ENCODE measurements around the gene PDXP. TPM values are rescaled to one million over a fixed set of nuclear protein-coding genes. Genes with fewer than 3 reads are reported as not detected.

PDXP gene
- total and polyA plus RNA-seq, 9 of the 15 experiments (the other 6 are each of a cell fraction or from before 2014, with no cell fraction given), result 7.9 to 54.2 (median 38.8) TPM

DNA sequence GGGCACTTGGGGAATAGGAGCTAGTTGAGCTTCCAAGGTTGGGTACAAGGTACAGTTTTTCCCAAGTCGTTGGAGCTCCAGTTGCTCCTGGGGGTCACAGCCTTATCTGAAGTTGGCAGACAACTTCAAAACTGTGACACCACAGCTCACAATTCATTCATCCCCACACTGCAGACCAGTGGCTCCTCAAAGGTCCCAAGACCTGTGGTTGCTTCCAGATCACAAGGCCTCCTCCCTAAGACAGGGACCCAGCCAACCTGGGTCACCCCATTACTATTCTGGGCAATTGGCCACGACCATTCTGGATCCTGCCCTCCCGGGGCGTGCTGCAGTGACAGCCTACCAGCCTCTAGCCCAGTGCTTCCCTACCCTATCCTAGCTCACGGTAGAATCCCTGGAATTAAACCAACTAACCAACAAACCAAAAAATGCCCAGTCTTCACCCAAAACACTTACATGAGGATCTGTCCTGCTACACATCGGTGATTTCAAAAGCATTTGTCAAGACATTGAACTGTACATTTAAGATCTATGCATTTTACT is 862 bp upstream of the PDXP start (continued):
- TF ChIP-seq ZNF584 (CRISPR knock-in tag; IDR thresholded peaks at IDR 0.05; ENCODE audit: low read depth), result no peak
- TF ChIP-seq RFX5 (IDR thresholded peaks at IDR 0.05; ENCODE audit: low read depth, low read length), result no peak
- no peak for TF ChIP-seq RAD21 (CRISPR knock-in tag; conservative IDR thresholded peaks at IDR 0.05 in 1 of 2, IDR thresholded peaks at IDR 0.05 in 1 of 2)

DNA sequence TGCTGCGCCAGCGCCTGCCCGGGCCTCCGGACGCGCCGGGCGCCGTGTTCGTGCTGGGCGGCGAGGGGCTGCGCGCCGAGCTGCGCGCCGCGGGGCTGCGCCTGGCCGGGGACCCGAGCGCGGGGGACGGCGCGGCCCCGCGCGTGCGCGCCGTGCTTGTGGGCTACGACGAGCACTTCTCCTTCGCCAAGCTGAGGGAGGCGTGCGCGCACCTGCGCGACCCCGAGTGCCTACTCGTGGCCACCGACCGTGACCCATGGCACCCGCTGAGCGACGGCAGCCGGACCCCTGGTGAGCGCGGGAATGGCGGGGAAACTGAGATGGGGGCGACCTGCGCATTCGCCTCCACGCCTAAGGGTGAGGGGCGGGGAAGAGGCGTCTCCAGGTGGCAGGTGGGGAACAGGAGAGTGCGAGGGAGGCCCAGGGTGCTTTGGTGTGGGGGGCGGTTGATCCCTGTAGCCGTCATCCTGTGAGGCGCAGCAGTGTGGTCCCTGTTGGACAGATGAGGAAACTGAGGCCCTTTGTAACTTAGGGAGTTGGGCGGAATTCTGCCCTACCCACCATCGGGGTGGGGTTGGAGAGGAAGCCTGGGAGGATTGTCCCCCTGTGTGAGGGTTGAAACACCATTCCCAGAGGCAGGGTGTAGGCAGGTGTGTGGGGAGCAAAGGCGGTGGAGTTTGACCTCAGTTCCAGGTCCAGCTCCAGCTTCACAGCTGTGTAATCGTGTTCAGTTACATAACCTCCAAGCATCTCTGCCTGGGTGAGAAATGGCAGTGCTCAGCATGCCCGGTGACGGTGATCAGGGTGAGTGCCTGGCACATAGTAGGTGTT is 758 bp downstream of the PDXP start:
- FAIRE-seq (no peak), DNase-seq (ENCODE audit: extremely low read depth in 1 of 4, low spot score in 3 of 4) (peak in 3 of 4 experiments; percentile 38 to 55 (median 50)), ATAC-seq (no peak)
- no peak overlapping the region for H2AFZ ChIP-seq (ENCODE audit: low read depth, low read length)
- peaks cover 4% of the 10 kb centered on the region for H3K9me1 ChIP-seq (ENCODE audit: control insufficient read depth, insufficient read depth, low read length)
- peak overlapping the region; percentile 63 for H3K4me3 ChIP-seq
- peaks cover 55% of the 10 kb centered on the region for H3K79me2 ChIP-seq (ENCODE audit: control insufficient read depth, insufficient read depth, low read length)
- under 1% methylated on average over 48 of the region's 68 CpGs for WGBS (ENCODE audit: insufficient coverage, low coverage, missing lambda C conversion rate)
- H3K4me2 ChIP-seq (ENCODE audit: insufficient read depth, low read length), result peak overlapping the region; percentile 92
- BruUV-seq (replicated peaks), result TSS peak; percentile 67
- no peaks in the 10 kb centered on the region for H3K27me3 ChIP-seq (ENCODE audit: control insufficient read depth in 2 of 2, insufficient read depth in 2 of 2, low read length in 2 of 2)
- intact Hi-C loops (cut with micrococcal nuclease) (no loop called here), in situ Hi-C loops (cut with MboI) (no loop called here)
- peak overlapping the region; percentile 88 for H3K27ac ChIP-seq (ENCODE audit: extremely low read depth, low read depth, low read length)
- H3K36me3 ChIP-seq (ENCODE audit: control insufficient read depth, insufficient read depth, low read length), result peaks cover 34% of the 10 kb centered on the region; the same call in 2 of the 3 replicates
- peaks cover 20 to 27% of the 10 kb centered on the region in 2 experiments for H3K4me1 ChIP-seq (replicated peaks in 1 of 2; ENCODE audit: control insufficient read depth in 2 of 2, insufficient read depth in 2 of 2, low read length in 2 of 2)
- ChIA-PET CTCF (ENCODE audit: low intra/inter-chr PET ratio) (no interaction called here), POLR2A (interaction anchor here (0.7 to 1.7 kb wide), 7 partner anchors 14 to 117 kb away, joined by 3 to 12 read pairs (median 3); partner anchors contain the start of genes GGA1 and LGALS1)
- peaks cover 17% of the 10 kb centered on the region for H4K20me1 ChIP-seq (replicated peaks; ENCODE audit: control insufficient read depth, insufficient read depth, low read length)
- peak overlapping the region; percentile 85 to 97 for H3K9ac ChIP-seq (ENCODE audit: insufficient read depth in 1 of 2, low read depth in 2 of 2, low read length in 2 of 2)
- no peaks in the 10 kb centered on the region for H3K9me3 ChIP-seq (replicated peaks; ENCODE audit: control insufficient read depth, insufficient read depth, low read depth, low read length)
- no peak for TF ChIP-seq HMG20B (CRISPR knock-in tag; IDR thresholded peaks at IDR 0.05)
- TF ChIP-seq, protein P1, sequence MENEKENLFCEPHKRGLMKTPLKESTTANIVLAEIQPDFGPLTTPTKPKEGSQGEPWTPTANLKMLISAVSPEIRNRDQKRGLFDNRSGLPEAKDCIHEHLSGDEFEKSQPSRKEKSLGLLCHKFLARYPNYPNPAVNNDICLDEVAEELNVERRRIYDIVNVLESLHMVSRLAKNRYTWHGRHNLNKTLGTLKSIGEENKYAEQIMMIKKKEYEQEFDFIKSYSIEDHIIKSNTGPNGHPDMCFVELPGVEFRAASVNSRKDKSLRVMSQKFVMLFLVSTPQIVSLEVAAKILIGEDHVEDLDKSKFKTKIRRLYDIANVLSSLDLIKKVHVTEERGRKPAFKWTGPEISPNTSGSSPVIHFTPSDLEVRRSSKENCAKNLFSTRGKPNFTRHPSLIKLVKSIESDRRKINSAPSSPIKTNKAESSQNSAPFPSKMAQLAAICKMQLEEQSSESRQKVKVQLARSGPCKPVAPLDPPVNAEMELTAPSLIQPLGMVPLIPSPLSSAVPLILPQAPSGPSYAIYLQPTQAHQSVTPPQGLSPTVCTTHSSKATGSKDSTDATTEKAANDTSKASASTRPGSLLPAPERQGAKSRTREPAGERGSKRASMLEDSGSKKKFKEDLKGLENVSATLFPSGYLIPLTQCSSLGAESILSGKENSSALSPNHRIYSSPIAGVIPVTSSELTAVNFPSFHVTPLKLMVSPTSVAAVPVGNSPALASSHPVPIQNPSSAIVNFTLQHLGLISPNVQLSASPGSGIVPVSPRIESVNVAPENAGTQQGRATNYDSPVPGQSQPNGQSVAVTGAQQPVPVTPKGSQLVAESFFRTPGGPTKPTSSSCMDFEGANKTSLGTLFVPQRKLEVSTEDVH (IDR thresholded peaks at IDR 0.05; ENCODE audit: low read depth, partially characterized antibody), result no peak
- TF ChIP-seq ZKSCAN1 (IDR thresholded peaks at IDR 0.05; ENCODE audit: low read depth, low read length), result peak; percentile 93
- 0 out of 2 replicates have a peak, but pooled peaks have one; percentile 9 for TF ChIP-seq RBFOX2 (IDR thresholded peaks at IDR 0.05; ENCODE audit: low read depth, low read length)
- TF ChIP-seq HCFC1 (IDR thresholded peaks at IDR 0.05; ENCODE audit: low read depth, low read length), result no peak
- TF ChIP-seq TAF15 (IDR thresholded peaks at IDR 0.05; ENCODE audit: low read depth, low read length), result no peak
- TF ChIP-seq, protein P2, sequence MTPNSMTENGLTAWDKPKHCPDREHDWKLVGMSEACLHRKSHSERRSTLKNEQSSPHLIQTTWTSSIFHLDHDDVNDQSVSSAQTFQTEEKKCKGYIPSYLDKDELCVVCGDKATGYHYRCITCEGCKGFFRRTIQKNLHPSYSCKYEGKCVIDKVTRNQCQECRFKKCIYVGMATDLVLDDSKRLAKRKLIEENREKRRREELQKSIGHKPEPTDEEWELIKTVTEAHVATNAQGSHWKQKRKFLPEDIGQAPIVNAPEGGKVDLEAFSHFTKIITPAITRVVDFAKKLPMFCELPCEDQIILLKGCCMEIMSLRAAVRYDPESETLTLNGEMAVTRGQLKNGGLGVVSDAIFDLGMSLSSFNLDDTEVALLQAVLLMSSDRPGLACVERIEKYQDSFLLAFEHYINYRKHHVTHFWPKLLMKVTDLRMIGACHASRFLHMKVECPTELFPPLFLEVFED (CRISPR knock-in tag; conservative IDR thresholded peaks at IDR 0.05), result no peak
- TF ChIP-seq, protein P3, sequence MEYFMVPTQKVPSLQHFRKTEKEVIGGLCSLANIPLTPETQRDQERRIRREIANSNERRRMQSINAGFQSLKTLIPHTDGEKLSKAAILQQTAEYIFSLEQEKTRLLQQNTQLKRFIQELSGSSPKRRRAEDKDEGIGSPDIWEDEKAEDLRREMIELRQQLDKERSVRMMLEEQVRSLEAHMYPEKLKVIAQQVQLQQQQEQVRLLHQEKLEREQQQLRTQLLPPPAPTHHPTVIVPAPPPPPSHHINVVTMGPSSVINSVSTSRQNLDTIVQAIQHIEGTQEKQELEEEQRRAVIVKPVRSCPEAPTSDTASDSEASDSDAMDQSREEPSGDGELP (CRISPR knock-in tag; IDR thresholded peaks at IDR 0.05; ENCODE audit: borderline replicate concordance), result peak; percentile 22; the same call in 1 of the 2 replicates
